Nephron progenitor cell (in vitro differentiated cells): ENCODE measurements around the gene MCM9.

ENCODE experiments used
- DNase-seq: peaks from one replicate; pipeline ENCODE4 v3.0.0; 2021
- H3K27ac Mint-ChIP-seq: 2 replicates; pipeline ENCODE4 v1.8.0; 2021; ENCODE audit warnings: mild to moderate bottlenecking, moderate library complexity, mixed read lengths
- H3K27me3 Mint-ChIP-seq: 2 replicates; pipeline ENCODE4 v1.8.0; 2021; ENCODE audit warnings: mild to moderate bottlenecking, low read depth, mixed read lengths; ENCODE audit not compliant: poor library complexity
- H3K36me3 Mint-ChIP-seq: 2 replicates; pipeline ENCODE4 v1.8.0; 2021; ENCODE audit warnings: low read depth, mixed read lengths
- H3K4me1 Mint-ChIP-seq: 2 replicates; pipeline ENCODE4 v1.8.0; 2021; ENCODE audit warnings: mixed read lengths
- H3K4me3 Mint-ChIP-seq: 2 replicates; pipeline ENCODE4 v1.8.0; 2021; ENCODE audit warnings: mild to moderate bottlenecking, moderate library complexity, mixed read lengths
- H3K9me3 Mint-ChIP-seq: 2 replicates; pipeline ENCODE4 v1.8.0; 2021; ENCODE audit warnings: mild to moderate bottlenecking, moderate library complexity, mixed read lengths
- TF ChIP-seq, protein P1 (sequence below): fragments of 200-600 bp; sonication (generic); IDR thresholded peaks from 2 replicates; pipeline ENCODE4 v1.5.0; 2021; ENCODE audit warnings: antibody characterized with exemption

The MCM9 gene

DNA sequence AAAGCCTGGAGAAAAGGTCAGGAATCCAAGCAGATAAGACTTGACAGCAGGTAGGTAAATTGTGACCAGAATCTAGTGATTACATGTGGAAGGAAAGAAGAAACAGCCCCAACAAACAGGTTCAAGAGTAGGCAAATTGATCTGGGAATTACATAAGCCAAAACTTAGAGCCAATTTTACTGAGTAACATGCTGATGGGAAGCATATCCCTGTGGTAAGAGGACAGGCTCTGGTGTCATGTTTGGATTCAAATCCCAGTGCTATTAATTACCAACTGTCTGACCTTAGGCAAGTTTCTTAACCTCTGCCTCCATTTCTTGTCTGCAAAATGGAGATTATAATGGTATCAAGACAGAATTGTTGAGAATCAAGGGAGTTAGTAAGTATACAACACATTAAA, 20.4 kb downstream of the MCM9 start:
- H3K27me3 Mint-ChIP-seq = no peaks in the 10 kb centered on the region
- no peak overlapping the region for H3K4me3 Mint-ChIP-seq
- TF ChIP-seq, protein P1, sequence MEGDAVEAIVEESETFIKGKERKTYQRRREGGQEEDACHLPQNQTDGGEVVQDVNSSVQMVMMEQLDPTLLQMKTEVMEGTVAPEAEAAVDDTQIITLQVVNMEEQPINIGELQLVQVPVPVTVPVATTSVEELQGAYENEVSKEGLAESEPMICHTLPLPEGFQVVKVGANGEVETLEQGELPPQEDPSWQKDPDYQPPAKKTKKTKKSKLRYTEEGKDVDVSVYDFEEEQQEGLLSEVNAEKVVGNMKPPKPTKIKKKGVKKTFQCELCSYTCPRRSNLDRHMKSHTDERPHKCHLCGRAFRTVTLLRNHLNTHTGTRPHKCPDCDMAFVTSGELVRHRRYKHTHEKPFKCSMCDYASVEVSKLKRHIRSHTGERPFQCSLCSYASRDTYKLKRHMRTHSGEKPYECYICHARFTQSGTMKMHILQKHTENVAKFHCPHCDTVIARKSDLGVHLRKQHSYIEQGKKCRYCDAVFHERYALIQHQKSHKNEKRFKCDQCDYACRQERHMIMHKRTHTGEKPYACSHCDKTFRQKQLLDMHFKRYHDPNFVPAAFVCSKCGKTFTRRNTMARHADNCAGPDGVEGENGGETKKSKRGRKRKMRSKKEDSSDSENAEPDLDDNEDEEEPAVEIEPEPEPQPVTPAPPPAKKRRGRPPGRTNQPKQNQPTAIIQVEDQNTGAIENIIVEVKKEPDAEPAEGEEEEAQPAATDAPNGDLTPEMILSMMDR = no peak
- H3K27ac Mint-ChIP-seq = peak overlapping the region; percentile 26
- no peak for DNase-seq
- no peaks in the 10 kb centered on the region for H3K4me1 Mint-ChIP-seq
- H3K36me3 Mint-ChIP-seq = peaks cover 62% of the 10 kb centered on the region
- no peaks in the 10 kb centered on the region for H3K9me3 Mint-ChIP-seq

DNA sequence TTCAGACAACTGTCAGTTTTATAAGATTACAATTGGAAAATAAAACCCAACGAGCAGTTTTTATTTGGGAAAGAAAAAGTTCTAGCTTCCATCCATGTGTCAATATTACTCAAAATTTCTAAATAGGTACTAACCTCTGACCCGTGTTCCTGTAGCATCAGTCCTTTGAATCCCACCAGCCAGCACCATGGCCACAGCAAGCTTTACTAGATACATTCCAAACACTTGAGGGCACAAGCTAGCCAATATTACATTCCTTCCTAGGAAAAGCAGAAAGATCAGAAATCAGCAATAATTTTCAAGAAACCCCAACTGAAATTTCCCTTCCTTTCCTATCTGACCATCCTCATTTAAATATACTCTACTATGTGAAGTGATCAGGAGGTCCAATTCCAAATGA, 21.8 kb downstream of the MCM9 start:
- H3K27me3 Mint-ChIP-seq = no peaks in the 10 kb centered on the region
- H3K27ac Mint-ChIP-seq = no peak overlapping the region
- H3K4me3 Mint-ChIP-seq = no peak overlapping the region
- DNase-seq = no peak
- TF ChIP-seq, protein P1 = no peak
- H3K4me1 Mint-ChIP-seq = no peaks in the 10 kb centered on the region
- peaks cover 63% of the 10 kb centered on the region for H3K36me3 Mint-ChIP-seq
- H3K9me3 Mint-ChIP-seq = no peaks in the 10 kb centered on the region

DNA sequence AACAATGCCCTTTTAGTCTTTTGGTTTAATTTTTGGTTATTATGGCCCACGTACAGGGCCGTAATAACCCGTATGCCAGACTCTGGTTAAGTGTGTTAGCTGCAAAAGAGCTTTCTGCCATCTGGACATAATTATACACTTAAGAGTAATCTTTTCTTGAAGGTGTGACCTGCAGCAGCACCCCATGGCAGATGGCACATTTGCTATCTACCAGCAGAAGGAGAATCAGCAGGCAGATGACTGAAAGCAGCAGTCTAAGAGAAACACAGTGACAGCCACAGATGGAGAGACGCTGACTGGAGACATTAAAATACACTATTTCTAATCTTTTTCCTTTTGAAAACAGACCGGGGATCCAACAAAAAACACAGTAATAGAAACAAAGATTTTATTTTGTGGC, 22.3 kb downstream of the MCM9 start:
- Mint-ChIP-seq H3K4me1 (no peaks in the 10 kb centered on the region), H3K9me3 (no peaks in the 10 kb centered on the region), H3K36me3 (peaks cover 63% of the 10 kb centered on the region), H3K27me3 (no peaks in the 10 kb centered on the region), H3K27ac (no peak overlapping the region), H3K4me3 (no peak overlapping the region)
- TF ChIP-seq, protein P1 = no peak
- DNase-seq = no peak

DNA sequence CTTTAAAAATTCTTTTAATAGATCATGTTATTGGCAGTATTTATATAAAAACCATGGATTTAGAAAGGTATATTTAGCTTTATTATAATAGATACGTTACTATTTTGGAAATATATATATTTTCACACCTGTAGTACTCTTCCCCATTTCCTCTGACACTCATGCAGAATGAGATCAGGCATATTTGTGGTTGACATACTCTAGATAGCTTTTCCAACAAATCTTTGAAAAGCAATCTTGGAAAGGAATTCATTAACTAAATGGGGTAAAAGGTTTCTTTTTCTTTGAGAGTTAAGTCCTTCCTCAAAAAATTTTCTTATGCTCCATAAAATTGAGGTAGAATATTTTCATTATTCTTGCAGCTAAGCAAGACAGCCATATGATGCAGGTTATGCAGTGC, 26.5 kb downstream of the MCM9 start:
- DNase-seq = no peak
- Mint-ChIP-seq H3K27me3 (no peaks in the 10 kb centered on the region), H3K4me3 (no peak overlapping the region), H3K36me3 (peaks cover 67% of the 10 kb centered on the region), H3K4me1 (no peaks in the 10 kb centered on the region), H3K27ac (no peak overlapping the region), H3K9me3 (no peaks in the 10 kb centered on the region)
- TF ChIP-seq, protein P1 = no peak

DNA sequence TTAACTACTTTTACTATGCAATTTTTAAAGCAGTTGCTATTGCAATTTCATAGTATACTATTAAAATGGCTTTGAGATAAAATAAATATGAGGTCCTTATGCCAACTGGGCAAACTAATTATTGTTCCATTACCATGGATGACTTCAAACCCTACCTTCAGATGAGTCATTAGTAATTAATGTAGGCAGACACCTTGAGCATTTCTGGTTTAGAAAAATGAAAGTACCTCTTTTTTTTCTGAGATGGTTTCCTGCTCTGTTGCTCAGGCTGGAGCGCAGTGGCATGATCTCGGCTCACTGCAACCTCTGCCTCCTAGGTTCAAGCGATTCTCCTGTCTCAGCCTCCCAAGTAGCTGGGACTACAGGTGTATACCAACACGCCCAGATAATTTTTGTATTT, 29.1 kb downstream of the MCM9 start:
- no peak for DNase-seq
- TF ChIP-seq, protein P1 = no peak
- Mint-ChIP-seq H3K9me3 (no peaks in the 10 kb centered on the region), H3K27ac (no peak overlapping the region), H3K27me3 (no peaks in the 10 kb centered on the region), H3K4me3 (no peak overlapping the region), H3K36me3 (peaks cover 77% of the 10 kb centered on the region), H3K4me1 (no peaks in the 10 kb centered on the region)

DNA sequence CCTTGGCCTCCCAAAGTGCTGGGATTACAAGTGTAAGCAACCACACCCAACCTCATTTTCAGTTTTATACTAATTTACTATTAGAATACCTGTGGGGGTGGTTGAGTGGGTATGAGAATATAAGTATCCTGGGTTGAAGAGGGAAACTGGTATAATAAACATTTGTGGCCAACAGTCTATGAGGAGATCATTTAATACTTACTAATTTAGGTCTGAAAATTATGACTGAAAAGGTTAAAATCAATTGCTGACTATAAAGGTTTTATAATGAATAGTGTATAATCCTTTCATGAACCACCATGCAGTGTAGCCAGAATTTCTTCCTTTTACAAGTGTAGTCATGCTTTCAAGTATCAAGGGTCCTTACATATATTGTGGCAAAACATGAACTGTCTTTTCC, 29.9 kb downstream of the MCM9 start:
- H3K9me3 Mint-ChIP-seq = no peaks in the 10 kb centered on the region
- TF ChIP-seq, protein P1 = no peak
- no peak overlapping the region for H3K27ac Mint-ChIP-seq
- peaks cover 77% of the 10 kb centered on the region for H3K36me3 Mint-ChIP-seq
- peaks cover 3% of the 10 kb centered on the region for H3K4me1 Mint-ChIP-seq
- no peak overlapping the region for H3K4me3 Mint-ChIP-seq
- no peak for DNase-seq
- H3K27me3 Mint-ChIP-seq = no peaks in the 10 kb centered on the region
